Right lobe of liver (tissue), 4 donors: ENCODE measurements around the gene CORO2B.
"Not testable (repeated sequence)": the region's sequence is repeated elsewhere in the genome, so short reads cannot be mapped to it uniquely, and the experiment has no call there.

ENCODE experiments used
- POLR2A ChIP-seq: fragments of 450-650 bp; IDR thresholded peaks from one replicate; pipeline ENCODE4 v1.6.1; 2017; ENCODE audit warnings: antibody characterized with exemption, mild to moderate bottlenecking
- TF ChIP-seq, protein P1 (sequence below), 4 donors: fragments of 200-600 bp in 3 of 4; fragments of 450-650 bp in 1 of 4; IDR thresholded peaks; one replicate each; pipeline versions ENCODE4 v1.5.1 to v1.8.0; 2016 to 2022; ENCODE audit warnings: antibody characterized with exemption in 4 of 4, mild to moderate bottlenecking in 2 of 4
- donor health status: DM: no; HTN: no; CAD: no.
- donor health status: DM: no; HTN: no; CAD: no.
- donor health status: DM: no; HTN: yes; CAD: no.

DNA sequence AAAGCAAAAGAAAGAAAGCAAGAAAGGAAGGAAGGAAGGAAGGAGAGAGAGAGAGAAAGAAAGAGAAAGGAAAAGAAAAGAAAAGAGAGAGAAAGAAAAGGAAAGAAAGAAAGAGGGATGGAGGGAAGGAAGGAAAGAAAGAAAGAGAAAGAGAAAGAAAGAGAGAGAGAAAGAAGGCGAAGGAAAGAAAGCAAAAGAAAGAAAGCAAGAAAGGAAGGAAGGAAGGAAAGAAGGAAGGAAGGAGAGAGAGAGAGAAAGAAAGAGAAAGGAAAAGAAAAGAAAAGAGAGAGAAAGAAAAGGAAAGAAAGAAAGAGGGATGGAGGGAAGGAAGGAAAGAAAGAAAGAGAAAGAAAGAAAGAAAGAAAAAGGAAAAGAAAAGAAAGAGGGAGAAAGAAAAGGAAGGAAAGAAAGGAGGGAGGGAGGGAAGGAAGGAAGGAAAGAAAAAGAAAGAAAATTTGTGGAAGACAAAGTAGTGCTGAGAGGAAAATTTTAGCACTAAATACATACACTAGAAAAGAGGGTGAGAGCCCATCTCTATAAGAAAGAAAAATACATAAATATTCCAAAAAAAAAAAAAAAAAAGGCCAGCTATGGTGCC lies 181.3 kb downstream of the CORO2B start:
- TF ChIP-seq, protein P1, sequence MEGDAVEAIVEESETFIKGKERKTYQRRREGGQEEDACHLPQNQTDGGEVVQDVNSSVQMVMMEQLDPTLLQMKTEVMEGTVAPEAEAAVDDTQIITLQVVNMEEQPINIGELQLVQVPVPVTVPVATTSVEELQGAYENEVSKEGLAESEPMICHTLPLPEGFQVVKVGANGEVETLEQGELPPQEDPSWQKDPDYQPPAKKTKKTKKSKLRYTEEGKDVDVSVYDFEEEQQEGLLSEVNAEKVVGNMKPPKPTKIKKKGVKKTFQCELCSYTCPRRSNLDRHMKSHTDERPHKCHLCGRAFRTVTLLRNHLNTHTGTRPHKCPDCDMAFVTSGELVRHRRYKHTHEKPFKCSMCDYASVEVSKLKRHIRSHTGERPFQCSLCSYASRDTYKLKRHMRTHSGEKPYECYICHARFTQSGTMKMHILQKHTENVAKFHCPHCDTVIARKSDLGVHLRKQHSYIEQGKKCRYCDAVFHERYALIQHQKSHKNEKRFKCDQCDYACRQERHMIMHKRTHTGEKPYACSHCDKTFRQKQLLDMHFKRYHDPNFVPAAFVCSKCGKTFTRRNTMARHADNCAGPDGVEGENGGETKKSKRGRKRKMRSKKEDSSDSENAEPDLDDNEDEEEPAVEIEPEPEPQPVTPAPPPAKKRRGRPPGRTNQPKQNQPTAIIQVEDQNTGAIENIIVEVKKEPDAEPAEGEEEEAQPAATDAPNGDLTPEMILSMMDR (IDR thresholded peaks at IDR 0.05), result not testable (repeated sequence)
- not testable (repeated sequence) for TF ChIP-seq POLR2A
